Measurements from ENCODE around the gene PDE8B. TPM values are rescaled to one million over a fixed set of nuclear protein-coding genes. Genes with fewer than 3 reads are reported as not detected.

PDE8B gene
- total RNA-seq = 10 to 100 TPM in 1 of 4 donors, 1 to 10 TPM in 3; 2.9 to 11.3 (median 6.1) TPM
- polyA plus RNA-seq = under 1 TPM; 0.23 to 0.60 (median 0.52) TPM

- DNase-seq = no peak
- peaks cover 0 to 8% (median 3%) of the 10 kb centered on the region in 3 donors for H3K27me3 ChIP-seq
Observed at GRCh38 chr5:77210091-77210963, at the start of gene PDE8B. Gene PDE8B, plus strand, starts transcription at chr5:77210680. Its CDS starts 246 bp downstream, at chr5:77210926.

GRCh38 chr5:77163453-77163852 lies 47.0 kb upstream of the PDE8B start:
- H3K36me3 ChIP-seq = no peaks in the 10 kb centered on the region
- H3K4me3 ChIP-seq = no peak overlapping the region
- no peak overlapping the region for H3K27ac ChIP-seq
- no peaks in the 10 kb centered on the region for H3K9me3 ChIP-seq
- DNase-seq = no peak
- WGBS, 2 donors = 90 to 94% methylated on average over 2 of the region's 2 CpGs
- intact Hi-C loops (cut with DNase I) = no loop called here
- no peaks in the 10 kb centered on the region for H3K27me3 ChIP-seq
- TF ChIP-seq CTCF (IDR thresholded peaks at IDR 0.05) (no peak), POLR2A (IDR thresholded peaks at IDR 0.05) (no peak), EP300 (IDR thresholded peaks at IDR 0.05) (no peak)
- H3K4me1 ChIP-seq = peaks cover 0 to 18% (median 12%) of the 10 kb centered on the region in 4 donors

More at GRCh38 chr5:77210091-77210963, at the start of gene PDE8B:
- TF ChIP-seq POLR2AphosphoS5 (IDR thresholded peaks at IDR 0.05) = no peak
- H3K36me3 ChIP-seq = no peaks in the 10 kb centered on the region
- intact Hi-C loops (cut with DNase I) = loop anchor here (2.0 to 5.0 kb wide), 3 partner anchors 66 to 227 kb away; no protein-coding TSS in a partner anchor
- 1% methylated on average over 110 of the region's 110 CpGs for WGBS, 2 donors
- H3K27ac ChIP-seq = peak within 1 kb of the TSS in 3 of 4 donors; percentile 29 to 57 (median 43)
- H3K9me3 ChIP-seq = no peaks in the 10 kb centered on the region
- H3K4me1 ChIP-seq = peaks cover 0 to 22% (median 10%) of the 10 kb centered on the region in 4 donors
- H3K4me3 ChIP-seq = peak within 1 kb of the TSS; percentile 40 to 86 (median 68)

GRCh38 chr5:77167063-77167462 lies 43.4 kb upstream of the PDE8B start:
- Histone ChIP-seq H3K36me3 (no peaks in the 10 kb centered on the region), H3K27ac (peak overlapping the region in 1 of 4 donors; percentile 72), H3K4me1 (peaks cover 0 to 24% (median 18%) of the 10 kb centered on the region in 4 donors), H3K4me3 (no peak overlapping the region), H3K27me3 (no peaks in the 10 kb centered on the region), H3K9me3 (no peaks in the 10 kb centered on the region)
- TF ChIP-seq CTCF (IDR thresholded peaks at IDR 0.05) = no peak
- no peak for DNase-seq
- intact Hi-C loops (cut with DNase I) = loop anchor here (5.0 kb wide), 1 partner anchor 40 kb away; no protein-coding TSS in a partner anchor

- 83 to 89% methylated on average over 4 of the region's 4 CpGs for WGBS, 2 donors
- H3K36me3 ChIP-seq = no peaks in the 10 kb centered on the region
- intact Hi-C loops (cut with DNase I) = loop anchor here (5.0 kb wide), 1 partner anchor 40 kb away; no protein-coding TSS in a partner anchor
- no peak for DNase-seq
- H3K9me3 ChIP-seq = no peaks in the 10 kb centered on the region
- peak overlapping the region in 3 of 4 donors; percentile 64 to 72 (median 64) for H3K27ac ChIP-seq
- TF ChIP-seq POLR2AphosphoS5 (IDR thresholded peaks at IDR 0.05) (no peak), POLR2A (IDR thresholded peaks at IDR 0.05) (no peak), CTCF (IDR thresholded peaks at IDR 0.05) (no peak), EP300 (IDR thresholded peaks at IDR 0.05) (peak in 2 of 4 donors; percentile 18 to 40)
- peaks cover 0 to 24% (median 18%) of the 10 kb centered on the region in 4 donors for H3K4me1 ChIP-seq
- no peaks in the 10 kb centered on the region for H3K27me3 ChIP-seq
- H3K4me3 ChIP-seq = no peak overlapping the region
Observed at GRCh38 chr5:77167695-77168121, 42.8 kb upstream of the PDE8B start.

- intact Hi-C loops (cut with DNase I) = loop anchor here (5.0 kb wide), 1 partner anchor 39 kb away; no protein-coding TSS in a partner anchor
Observed at GRCh38 chr5:77168161-77168878, 42.2 kb upstream of the PDE8B start.

More at GRCh38 chr5:77168161-77168878, 42.2 kb upstream of the PDE8B start:
- TF ChIP-seq POLR2A (IDR thresholded peaks at IDR 0.05) = no peak
- no peak for TF ChIP-seq EP300 (IDR thresholded peaks at IDR 0.05)
- TF ChIP-seq CTCF (IDR thresholded peaks at IDR 0.05) = no peak
- peak in 3 of 4 donors; percentile 33 to 56 (median 46) for TF ChIP-seq POLR2AphosphoS5 (IDR thresholded peaks at IDR 0.05)
- Histone ChIP-seq H3K27ac (peak overlapping the region in 3 of 4 donors; percentile 64 to 72 (median 64)), H3K36me3 (no peaks in the 10 kb centered on the region), H3K27me3 (no peaks in the 10 kb centered on the region), H3K4me1 (peaks cover 0 to 24% (median 18%) of the 10 kb centered on the region in 4 donors), H3K4me3 (no peak overlapping the region), H3K9me3 (no peaks in the 10 kb centered on the region)
- DNase-seq = peak; percentile 91
- 41 to 72% methylated on average over 9 of the region's 9 CpGs for WGBS, 2 donors

Measured in sigmoid colon (tissue), 7 donors.